ENCODE data around the gene TMEM130.

TMEM130 gene

DNA sequence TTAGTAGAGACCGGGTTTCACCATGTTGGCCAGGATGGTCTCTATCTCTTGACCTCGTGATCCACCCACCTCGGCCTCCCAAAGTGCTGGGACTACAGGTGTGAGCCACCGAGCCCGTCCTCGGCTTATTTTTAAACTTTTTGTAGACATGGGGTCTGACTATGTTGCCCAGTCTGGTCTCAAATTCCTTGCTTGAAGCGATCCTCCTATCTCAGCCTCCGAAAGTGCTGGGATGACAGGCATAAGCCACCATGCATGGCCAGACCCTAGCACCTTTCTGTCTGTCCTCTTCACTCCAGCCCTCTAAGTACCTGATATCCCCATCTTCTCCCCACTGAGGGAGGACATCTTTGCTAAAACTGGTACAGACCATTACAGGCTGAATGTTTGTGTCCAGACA, 41.4 kb downstream of the TMEM130 start:
- Histone ChIP-seq H3K4me3 (ENCODE audit: extremely low read depth, insufficient read depth, low read length, poor library complexity, severe bottlenecking) (no peak overlapping the region), H3K9me3 (ENCODE audit: control insufficient read depth, low read length) (no peaks in the 10 kb centered on the region), H3K4me1 (ENCODE audit: control insufficient read depth, insufficient read depth, low read length, poor library complexity, severe bottlenecking) (no peaks in the 10 kb centered on the region), H3K27ac (ENCODE audit: low read depth, low read length, severe bottlenecking) (no peak overlapping the region), H3K36me3 (ENCODE audit: control insufficient read depth, insufficient read depth, low read length) (no peaks in the 10 kb centered on the region)
- 83 to 90% methylated on average over 8 of the region's 8 CpGs for WGBS, 2 experiments (ENCODE audit: insufficient coverage in 2 of 2)

DNA sequence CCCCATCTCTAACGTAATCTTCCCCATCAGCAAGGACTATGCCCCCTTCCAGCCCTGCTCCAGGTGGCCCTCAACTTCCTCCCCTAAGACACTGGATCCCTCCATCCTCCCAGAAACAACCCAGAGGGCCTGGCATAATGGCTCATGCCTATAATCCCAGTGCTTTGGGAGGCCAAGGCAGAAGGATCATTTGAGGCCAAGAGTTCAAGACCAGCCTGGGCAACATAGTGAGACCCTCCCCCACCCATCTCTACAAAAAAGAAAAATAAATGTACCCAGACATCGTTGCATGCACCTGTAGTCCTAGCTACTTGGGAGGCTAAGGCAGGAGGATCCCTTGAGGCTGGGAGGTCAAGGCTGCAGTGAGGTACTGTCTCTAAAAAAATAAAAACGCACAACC, 42.6 kb downstream of the TMEM130 start:
- Histone ChIP-seq H3K36me3 (ENCODE audit: control insufficient read depth, insufficient read depth, low read length) (no peaks in the 10 kb centered on the region), H3K27ac (ENCODE audit: low read depth, low read length, severe bottlenecking) (no peak overlapping the region), H3K4me3 (ENCODE audit: extremely low read depth, insufficient read depth, low read length, poor library complexity, severe bottlenecking) (no peak overlapping the region), H3K9me3 (ENCODE audit: control insufficient read depth, low read length) (no peaks in the 10 kb centered on the region), H3K4me1 (ENCODE audit: control insufficient read depth, insufficient read depth, low read length, poor library complexity, severe bottlenecking) (peaks cover 3% of the 10 kb centered on the region)
- 79 to 90% methylated on average over 2 of the region's 3 CpGs for WGBS, 2 experiments (ENCODE audit: insufficient coverage in 2 of 2)

DNA sequence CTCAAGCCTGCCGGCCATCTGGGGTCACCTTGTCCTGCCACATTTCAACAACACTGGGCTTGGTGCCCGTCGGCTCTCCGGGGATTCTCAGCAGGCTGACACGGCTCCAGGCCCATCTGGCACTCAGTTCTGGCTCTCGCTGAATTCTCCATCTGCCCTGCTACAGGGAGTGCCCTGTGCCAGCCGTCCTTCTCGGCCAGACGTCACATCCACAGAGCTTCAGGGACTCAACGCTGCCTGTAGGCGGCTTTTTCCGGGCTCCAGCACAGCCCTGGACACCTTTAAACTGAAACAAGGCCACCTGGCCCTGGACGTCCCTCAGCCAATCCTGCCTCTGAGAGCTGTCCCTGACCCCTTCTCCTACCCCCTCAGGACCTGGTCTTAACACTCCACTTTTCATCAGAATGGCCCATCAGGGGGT, 43.0 kb downstream of the TMEM130 start:
- H3K4me1 ChIP-seq (ENCODE audit: control insufficient read depth, insufficient read depth, low read length, poor library complexity, severe bottlenecking): peaks cover 4% of the 10 kb centered on the region
- no peak overlapping the region for H3K27ac ChIP-seq (ENCODE audit: low read depth, low read length, severe bottlenecking)
- no peaks in the 10 kb centered on the region for H3K9me3 ChIP-seq (ENCODE audit: control insufficient read depth, low read length)
- no peak overlapping the region for H3K4me3 ChIP-seq (ENCODE audit: extremely low read depth, insufficient read depth, low read length, poor library complexity, severe bottlenecking)
- H3K36me3 ChIP-seq (ENCODE audit: control insufficient read depth, insufficient read depth, low read length): no peaks in the 10 kb centered on the region
- WGBS, 2 experiments (ENCODE audit: insufficient coverage in 2 of 2): 57 to 66% methylated on average over 12 to 13 of the region's 13 CpGs

DNA sequence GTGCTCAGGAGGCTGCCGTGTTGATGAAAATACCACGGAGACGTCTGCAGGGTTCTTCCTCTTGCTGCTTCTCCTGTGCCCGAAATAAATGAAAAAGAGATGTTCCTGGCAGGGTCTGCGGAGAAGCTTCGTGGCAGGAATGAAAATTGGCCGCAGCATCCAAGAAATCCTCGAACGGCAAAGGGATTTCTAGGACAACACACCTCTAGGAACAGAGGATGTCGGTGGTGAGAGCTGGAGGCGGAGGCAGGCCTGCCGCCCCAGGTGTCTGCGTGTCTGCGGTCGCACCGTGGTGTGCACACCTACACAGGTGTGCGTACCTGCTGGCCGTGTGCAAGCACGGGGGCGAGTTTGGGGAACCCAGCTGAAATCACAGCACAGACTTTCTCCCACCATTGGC, 43.4 kb downstream of the TMEM130 start:
- peaks cover 4% of the 10 kb centered on the region for H3K4me1 ChIP-seq (ENCODE audit: control insufficient read depth, insufficient read depth, low read length, poor library complexity, severe bottlenecking)
- 83 to 85% methylated on average over 18 to 20 of the region's 20 CpGs for WGBS, 2 experiments (ENCODE audit: insufficient coverage in 2 of 2)
- H3K9me3 ChIP-seq (ENCODE audit: control insufficient read depth, low read length): no peaks in the 10 kb centered on the region
- no peak overlapping the region for H3K27ac ChIP-seq (ENCODE audit: low read depth, low read length, severe bottlenecking)
- H3K4me3 ChIP-seq (ENCODE audit: extremely low read depth, insufficient read depth, low read length, poor library complexity, severe bottlenecking): no peak overlapping the region
- H3K36me3 ChIP-seq (ENCODE audit: control insufficient read depth, insufficient read depth, low read length): no peaks in the 10 kb centered on the region

DNA sequence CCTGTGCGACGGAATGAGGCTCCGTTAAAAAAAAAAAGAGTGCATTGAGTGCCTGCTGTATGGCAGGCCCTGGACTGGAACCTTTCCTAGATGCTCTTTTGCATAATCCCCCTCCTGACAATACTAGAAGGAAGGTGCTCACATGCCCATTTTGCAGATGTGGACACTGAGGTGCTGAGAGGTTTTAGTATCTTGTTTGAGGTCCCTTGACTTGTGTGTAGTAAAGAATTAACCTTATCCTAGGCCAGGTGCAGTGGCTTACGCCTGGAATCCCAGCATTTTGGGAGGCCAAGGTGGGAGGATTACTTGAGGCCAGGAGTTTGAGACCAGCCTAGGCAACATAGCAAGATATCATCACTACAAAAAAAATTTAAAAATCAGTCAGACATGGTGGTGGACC, 46.6 kb downstream of the TMEM130 start:
- H3K36me3 ChIP-seq (ENCODE audit: control insufficient read depth, insufficient read depth, low read length): no peaks in the 10 kb centered on the region
- H3K4me1 ChIP-seq (ENCODE audit: control insufficient read depth, insufficient read depth, low read length, poor library complexity, severe bottlenecking): peaks cover 4% of the 10 kb centered on the region
- 92 to 96% methylated on average over 3 to 4 of the region's 4 CpGs for WGBS, 2 experiments (ENCODE audit: insufficient coverage in 2 of 2)
- H3K27ac ChIP-seq (ENCODE audit: low read depth, low read length, severe bottlenecking): no peak overlapping the region
- no peaks in the 10 kb centered on the region for H3K9me3 ChIP-seq (ENCODE audit: control insufficient read depth, low read length)
- no peak overlapping the region for H3K4me3 ChIP-seq (ENCODE audit: extremely low read depth, insufficient read depth, low read length, poor library complexity, severe bottlenecking)

DNA sequence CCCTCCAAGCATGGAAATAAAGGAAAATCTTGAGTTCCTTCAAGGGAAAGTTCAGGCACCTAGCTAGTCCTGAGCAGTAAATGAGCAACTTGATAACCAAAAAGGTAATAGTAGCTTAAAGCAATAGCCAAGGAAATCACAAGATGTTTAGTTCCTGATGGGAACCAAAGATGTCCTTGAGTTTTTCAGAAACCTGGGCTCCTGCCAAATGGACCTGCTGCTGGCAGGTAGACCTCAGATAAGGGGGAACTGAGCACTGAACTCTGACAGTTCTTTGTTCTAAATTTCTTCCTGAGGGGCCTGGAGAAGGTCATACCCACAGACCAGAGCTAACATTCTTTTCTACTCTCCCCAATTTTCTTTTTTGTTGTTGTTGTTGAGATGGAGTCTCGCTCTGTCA, 48.5 kb downstream of the TMEM130 start:
- H3K36me3 ChIP-seq (ENCODE audit: control insufficient read depth, insufficient read depth, low read length): no peaks in the 10 kb centered on the region
- no peaks in the 10 kb centered on the region for H3K9me3 ChIP-seq (ENCODE audit: control insufficient read depth, low read length)
- H3K27ac ChIP-seq (ENCODE audit: low read depth, low read length, severe bottlenecking): no peak overlapping the region
- WGBS, 2 experiments (ENCODE audit: insufficient coverage in 2 of 2): no CpG with 5 or more reads among the region's 1 CpG
- H3K4me3 ChIP-seq (ENCODE audit: extremely low read depth, insufficient read depth, low read length, poor library complexity, severe bottlenecking): no peak overlapping the region
- peaks cover 4% of the 10 kb centered on the region for H3K4me1 ChIP-seq (ENCODE audit: control insufficient read depth, insufficient read depth, low read length, poor library complexity, severe bottlenecking)

DNA sequence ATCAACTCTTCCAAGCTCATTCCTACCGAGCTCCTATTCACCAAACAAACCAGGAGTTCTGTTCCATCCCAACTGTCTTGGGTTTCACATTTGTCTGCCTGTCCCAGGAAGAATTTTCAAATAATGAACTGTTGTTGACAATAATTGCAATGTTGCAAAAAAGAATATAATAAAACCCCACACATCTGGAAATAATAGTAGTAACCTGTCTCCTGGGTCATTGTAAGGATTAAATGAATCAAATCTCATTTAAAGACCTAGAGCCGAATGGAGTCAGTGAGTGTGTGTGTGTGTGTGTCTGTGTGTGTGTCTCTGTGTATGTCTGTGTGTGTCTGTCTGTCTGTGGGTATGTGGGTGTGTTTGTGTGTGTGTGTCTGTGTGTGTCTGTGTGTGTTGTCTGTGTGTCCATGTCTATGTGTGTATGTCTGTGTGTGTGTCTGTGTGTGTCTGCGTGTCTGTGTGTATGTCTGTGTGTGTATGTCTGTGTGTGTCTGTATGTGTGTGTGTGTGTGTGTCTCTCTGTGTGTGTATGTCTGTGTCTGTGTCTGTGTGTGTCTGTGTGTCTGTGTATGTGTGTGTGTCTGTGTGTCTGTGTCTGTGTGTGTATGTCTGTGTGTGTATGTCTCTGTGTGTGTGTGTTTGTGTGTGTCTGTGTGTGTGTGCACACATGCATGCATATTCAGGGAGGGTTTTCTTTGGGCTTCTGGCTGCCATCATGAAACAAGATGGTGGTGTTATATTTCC, 52.7 kb downstream of the TMEM130 start:
- Histone ChIP-seq H3K27ac (ENCODE audit: low read depth, low read length, severe bottlenecking) (no peak overlapping the region), H3K4me3 (ENCODE audit: extremely low read depth, insufficient read depth, low read length, poor library complexity, severe bottlenecking) (no peak overlapping the region), H3K36me3 (ENCODE audit: control insufficient read depth, insufficient read depth, low read length) (no peaks in the 10 kb centered on the region), H3K4me1 (ENCODE audit: control insufficient read depth, insufficient read depth, low read length, poor library complexity, severe bottlenecking) (no peaks in the 10 kb centered on the region), H3K9me3 (ENCODE audit: control insufficient read depth, low read length) (no peaks in the 10 kb centered on the region)
- whole genome bisulfite sequencing, 2 experiments (ENCODE audit: insufficient coverage in 2 of 2): 85 to 92% methylated on average over 1 to 2 of the region's 3 CpGs

DNA sequence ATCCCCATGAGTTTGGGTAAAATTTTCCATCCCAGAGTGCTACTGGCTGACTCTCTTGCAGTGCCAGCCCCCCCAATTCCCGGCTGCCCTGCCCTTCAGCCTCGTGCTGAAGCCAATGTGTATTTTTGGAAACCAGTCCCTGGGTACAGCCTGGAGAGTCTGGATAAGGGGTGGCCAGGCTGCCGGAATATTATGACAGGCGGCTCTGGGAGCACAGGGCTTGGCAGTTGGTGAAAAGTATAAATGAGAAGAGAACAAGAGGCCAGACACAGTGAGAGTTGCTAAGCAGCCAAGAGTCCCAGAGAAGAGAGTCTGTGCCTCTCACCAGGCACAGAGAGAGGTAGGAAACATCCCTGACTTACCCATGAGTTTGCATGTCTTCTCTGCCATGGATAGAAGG, 53.6 kb downstream of the TMEM130 start:
- Histone ChIP-seq H3K9me3 (ENCODE audit: control insufficient read depth, low read length) (no peaks in the 10 kb centered on the region), H3K27ac (ENCODE audit: low read depth, low read length, severe bottlenecking) (no peak overlapping the region), H3K36me3 (ENCODE audit: control insufficient read depth, insufficient read depth, low read length) (no peaks in the 10 kb centered on the region), H3K4me3 (ENCODE audit: extremely low read depth, insufficient read depth, low read length, poor library complexity, severe bottlenecking) (no peak overlapping the region), H3K4me1 (ENCODE audit: control insufficient read depth, insufficient read depth, low read length, poor library complexity, severe bottlenecking) (no peaks in the 10 kb centered on the region)
- 93 to 94% methylated on average over 4 of the region's 4 CpGs for WGBS, 2 experiments (ENCODE audit: insufficient coverage in 2 of 2)

DNA sequence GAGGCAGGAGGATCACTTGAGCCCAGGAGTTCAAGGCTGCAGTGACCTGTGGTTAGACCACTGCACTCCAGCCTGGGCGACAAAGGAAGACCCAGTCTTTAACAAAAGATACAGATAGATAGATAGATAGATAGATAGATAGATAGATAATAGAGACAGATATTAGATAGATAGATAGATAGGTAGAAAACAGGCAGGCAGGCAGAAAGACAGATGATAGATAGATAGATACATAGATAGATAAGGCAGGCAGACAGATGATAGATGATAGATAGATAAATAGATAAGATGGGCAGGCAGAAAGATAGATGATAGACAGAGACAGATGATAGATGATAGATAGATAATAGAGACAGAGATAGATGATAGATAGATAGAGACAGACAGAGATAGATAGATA, 54.5 kb downstream of the TMEM130 start:
- no peaks in the 10 kb centered on the region for H3K4me1 ChIP-seq (ENCODE audit: control insufficient read depth, insufficient read depth, low read length, poor library complexity, severe bottlenecking)
- no peak overlapping the region for H3K27ac ChIP-seq (ENCODE audit: low read depth, low read length, severe bottlenecking)
- H3K4me3 ChIP-seq (ENCODE audit: extremely low read depth, insufficient read depth, low read length, poor library complexity, severe bottlenecking): no peak overlapping the region
- no peaks in the 10 kb centered on the region for H3K9me3 ChIP-seq (ENCODE audit: control insufficient read depth, low read length)
- WGBS, 2 experiments (ENCODE audit: insufficient coverage in 2 of 2): no CpG with 5 or more reads among the region's 1 CpG
- no peaks in the 10 kb centered on the region for H3K36me3 ChIP-seq (ENCODE audit: control insufficient read depth, insufficient read depth, low read length)

DNA sequence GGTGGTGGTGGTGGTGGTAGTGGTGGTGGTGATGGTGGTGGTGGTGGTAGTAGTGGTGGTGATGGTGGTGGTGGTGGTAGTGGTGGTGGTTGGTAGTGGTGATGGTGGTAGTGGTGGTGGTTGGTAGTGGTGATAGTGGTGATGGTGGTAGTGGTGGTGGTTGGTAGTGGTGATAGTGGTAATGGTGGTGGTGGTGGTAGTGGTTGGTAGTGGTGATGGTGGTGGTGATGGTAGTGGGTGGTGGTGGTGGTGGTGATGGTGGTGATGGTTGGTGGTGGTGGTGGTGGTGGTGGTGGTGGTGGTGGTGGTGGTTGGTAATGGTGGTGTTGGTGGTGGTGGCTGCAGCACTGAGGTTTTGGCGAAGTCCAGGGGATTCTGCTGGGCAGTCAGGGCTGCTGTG, 58.5 kb downstream of the TMEM130 start:
- Histone ChIP-seq H3K36me3 (ENCODE audit: control insufficient read depth, insufficient read depth, low read length) (no peaks in the 10 kb centered on the region), H3K27ac (ENCODE audit: low read depth, low read length, severe bottlenecking) (no peak overlapping the region), H3K4me3 (ENCODE audit: extremely low read depth, insufficient read depth, low read length, poor library complexity, severe bottlenecking) (no peak overlapping the region), H3K4me1 (ENCODE audit: control insufficient read depth, insufficient read depth, low read length, poor library complexity, severe bottlenecking) (no peaks in the 10 kb centered on the region), H3K9me3 (ENCODE audit: control insufficient read depth, low read length) (no peaks in the 10 kb centered on the region)
- 71 to 78% methylated on average over 1 of the region's 1 CpG for WGBS, 2 experiments (ENCODE audit: insufficient coverage in 2 of 2)

DNA sequence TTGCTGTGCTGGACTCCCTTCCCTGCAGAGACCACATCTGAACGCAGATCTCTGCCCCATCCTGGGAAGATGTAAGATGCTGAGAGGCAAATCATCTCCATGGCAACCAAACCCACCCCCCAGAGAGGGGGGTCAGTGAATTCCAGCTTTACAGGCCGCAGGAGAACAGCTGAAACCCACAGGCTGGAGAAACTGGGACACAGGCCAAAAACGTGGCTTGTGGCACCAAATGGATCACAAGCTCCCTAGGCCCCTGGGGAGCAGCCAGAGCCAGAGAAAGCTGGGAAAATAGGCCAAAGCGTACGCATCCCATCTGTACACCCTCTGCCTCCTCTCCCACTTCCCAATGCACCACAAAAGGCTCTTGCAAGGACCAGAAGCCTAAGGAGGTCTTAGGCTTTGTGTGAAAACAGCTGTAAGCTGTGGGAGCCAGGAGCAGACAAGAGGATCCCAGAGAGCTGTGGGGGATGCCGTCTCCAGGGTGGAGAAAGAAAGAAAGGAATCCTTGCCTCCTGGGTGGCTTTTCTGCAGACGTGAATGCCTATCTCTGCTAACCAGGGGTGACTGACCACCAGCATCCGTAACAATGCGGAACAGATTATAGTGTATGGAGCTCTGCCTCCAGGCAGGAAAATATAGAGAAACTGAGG, 59.5 kb downstream of the TMEM130 start:
- 69 to 73% methylated on average over 7 of the region's 9 CpGs for WGBS, 2 experiments (ENCODE audit: insufficient coverage in 2 of 2)
- no peaks in the 10 kb centered on the region for H3K4me1 ChIP-seq (ENCODE audit: control insufficient read depth, insufficient read depth, low read length, poor library complexity, severe bottlenecking)
- H3K27ac ChIP-seq (ENCODE audit: low read depth, low read length, severe bottlenecking): no peak overlapping the region
- no peak overlapping the region for H3K4me3 ChIP-seq (ENCODE audit: extremely low read depth, insufficient read depth, low read length, poor library complexity, severe bottlenecking)
- H3K9me3 ChIP-seq (ENCODE audit: control insufficient read depth, low read length): no peaks in the 10 kb centered on the region
- H3K36me3 ChIP-seq (ENCODE audit: control insufficient read depth, insufficient read depth, low read length): no peaks in the 10 kb centered on the region

Data from mesodermal cell (in vitro differentiated cells).